Activated CD4-positive, alpha-beta memory T cell treated with anti-CD3 and anti-CD28 coated beads, Interleukin-2, amount 10 ng/mL, durations not matched to agents 7 days and 5 days (primary cell): ENCODE measurements around the gene FCER1G. TPM values are rescaled to one million over a fixed set of nuclear protein-coding genes. Genes with fewer than 3 reads are reported as not detected.

Source experiments
- CTCF ChIA-PET: fragments of 350-600 bp; sonication (Branson Sonifier 250); formaldehyde crosslinking; loops from one replicate; lab custom pipeline; 2021; ENCODE audit warnings: antibody characterized with exemption, inconsistent platforms; lab: Charles Lee
- POLR2A ChIA-PET: fragments of 350-600 bp; sonication (Branson Sonifier 250); formaldehyde crosslinking; loops from one replicate; lab custom pipeline; 2021; ENCODE audit warnings: antibody characterized with exemption; lab: Charles Lee
- DNase-seq: peaks from one replicate; pipeline ENCODE4 v3.0.0-alpha.2; 2020
- H3K27ac Mint-ChIP-seq: one replicate; pipeline ENCODE4 v1.8.0; 2021; ENCODE audit warnings: mild to moderate bottlenecking, mixed read lengths
- H3K27me3 Mint-ChIP-seq: one replicate; pipeline ENCODE4 v1.8.0; 2021; ENCODE audit warnings: mixed read lengths
- H3K36me3 Mint-ChIP-seq: one replicate; pipeline ENCODE4 v1.8.0; 2021; ENCODE audit warnings: low read depth, mixed read lengths
- H3K4me1 Mint-ChIP-seq: one replicate; pipeline ENCODE4 v1.8.0; 2021; ENCODE audit warnings: mixed read lengths
- H3K4me3 Mint-ChIP-seq: one replicate; pipeline ENCODE4 v1.8.0; 2021; ENCODE audit warnings: mild to moderate bottlenecking, mixed read lengths
- H3K9me3 Mint-ChIP-seq: one replicate; pipeline ENCODE4 v1.8.0; 2021; ENCODE audit warnings: mixed read lengths
- total RNA-seq, 2 experiments: library from RNA; stranded (reverse); gene quantifications; one replicate each; pipeline ENCODE4 v1.2.3, GENCODE V29; 2021

Gene FCER1G
- total RNA-seq, 2 experiments from 2014 or later: 1.1 to 1.3 TPM

GRCh38 chr1:161198194-161198896 is 16.8 kb upstream of the FCER1G start:
- POLR2A ChIA-PET: interaction anchor here (1.1 kb wide), 1 partner anchor 12 kb away, joined by 3 read pairs; no protein-coding TSS in a partner anchor
- H3K27ac Mint-ChIP-seq: no peak overlapping the region
- peaks cover 67% of the 10 kb centered on the region for H3K4me1 Mint-ChIP-seq
- H3K9me3 Mint-ChIP-seq: no peaks in the 10 kb centered on the region
- H3K27me3 Mint-ChIP-seq: no peaks in the 10 kb centered on the region
- no peak overlapping the region for H3K4me3 Mint-ChIP-seq
- DNase-seq: no peak
- CTCF ChIA-PET: interaction anchor here (1.1 to 1.3 kb wide), 2 partner anchors 27 to 32 kb away, joined by 3 to 4 read pairs; partner anchors contain the start of genes PPOX and TOMM40L
- H3K36me3 Mint-ChIP-seq: peaks cover 9% of the 10 kb centered on the region

- Mint-ChIP-seq H3K4me1 (peaks cover 74% of the 10 kb centered on the region), H3K36me3 (peaks cover 15% of the 10 kb centered on the region), H3K27ac (peak within 1 kb of the TSS; percentile 96), H3K4me3 (no peak within 1 kb of the TSS), H3K27me3 (no peaks in the 10 kb centered on the region), H3K9me3 (no peaks in the 10 kb centered on the region)
- ChIA-PET CTCF (interaction anchor here (1.0 to 1.3 kb wide), 3 partner anchors 27 to 183 kb away, joined by 3 to 4 read pairs (median 4); partner anchors contain the start of genes PPOX and TOMM40L), POLR2A (no interaction called here)
- DNase-seq: no peak
Measured at GRCh38 chr1:161198897-161199431, 16.1 kb upstream of the FCER1G start, which contains the start of gene ADAMTS4. Gene ADAMTS4, minus strand, starts transcription at chr1:161199054. Its CDS starts 427 bp downstream, at chr1:161198627.

GRCh38 chr1:161199506-161200139 is 15.5 kb upstream of the FCER1G start:
- H3K4me3 Mint-ChIP-seq: no peak overlapping the region
- peaks cover 22% of the 10 kb centered on the region for H3K36me3 Mint-ChIP-seq
- ChIA-PET CTCF (interaction anchor here (1.0 to 1.3 kb wide), 3 partner anchors 26 to 183 kb away, joined by 3 to 4 read pairs (median 4); partner anchors contain the start of genes PPOX and TOMM40L), POLR2A (interaction anchor here (3.5 kb wide), 1 partner anchor 131 kb away, joined by 26 read pairs; the partner anchor contains the start of gene ARHGAP30)
- H3K4me1 Mint-ChIP-seq: peaks cover 79% of the 10 kb centered on the region
- DNase-seq: no peak
- H3K27ac Mint-ChIP-seq: peak overlapping the region; percentile 96
- no peaks in the 10 kb centered on the region for H3K9me3 Mint-ChIP-seq
- no peaks in the 10 kb centered on the region for H3K27me3 Mint-ChIP-seq

GRCh38 chr1:161200421-161200991 is 14.6 kb upstream of the FCER1G start:
- Mint-ChIP-seq H3K36me3 (peaks cover 29% of the 10 kb centered on the region), H3K4me1 (peaks cover 79% of the 10 kb centered on the region), H3K9me3 (no peaks in the 10 kb centered on the region), H3K27me3 (no peaks in the 10 kb centered on the region), H3K4me3 (no peak overlapping the region), H3K27ac (peak overlapping the region; percentile 96)
- POLR2A ChIA-PET: interaction anchor here (0.5 to 5.8 kb wide), 9 partner anchors 8 to 132 kb away, joined by 3 to 91 read pairs (median 31); partner anchors contain the start of genes ARHGAP30, B4GALT3, NIT1 and PFDN2
- no peak for DNase-seq
- CTCF ChIA-PET: interaction anchor here (4.1 to 4.5 kb wide), 2 partner anchors 8 to 19 kb away, joined by 24 to 49 read pairs; no protein-coding TSS in a partner anchor

- peak overlapping the region; percentile 96 for H3K27ac Mint-ChIP-seq
- H3K4me3 Mint-ChIP-seq: peak overlapping the region; percentile 92
- no peak for DNase-seq
- H3K27me3 Mint-ChIP-seq: no peaks in the 10 kb centered on the region
- H3K36me3 Mint-ChIP-seq: peaks cover 35% of the 10 kb centered on the region
- CTCF ChIA-PET: interaction anchor here (0.6 to 5.5 kb wide), 11 partner anchors 9 to 181 kb away, joined by 3 to 101 read pairs (median 8); partner anchors contain the start of genes APOA2, F11R, SDHC and TOMM40L
- POLR2A ChIA-PET: interaction anchor here (0.6 to 5.8 kb wide), 27 partner anchors 9 to 189 kb away, joined by 3 to 91 read pairs (median 10); partner anchors contain the start of genes APOA2, ARHGAP30, B4GALT3 and NIT1
- no peaks in the 10 kb centered on the region for H3K9me3 Mint-ChIP-seq
- peaks cover 80% of the 10 kb centered on the region for H3K4me1 Mint-ChIP-seq
Measured at GRCh38 chr1:161200992-161201835, 13.9 kb upstream of the FCER1G start.

GRCh38 chr1:161201836-161202712 is 13.0 kb upstream of the FCER1G start, which contains the start of gene NDUFS2:
Gene NDUFS2, plus strand, starts transcription at chr1:161202367. Its CDS starts 19 bp downstream, at chr1:161202386.
- POLR2A ChIA-PET: interaction anchor here (0.6 to 5.8 kb wide), 33 partner anchors 9 to 198 kb away, joined by 3 to 91 read pairs (median 7); partner anchors contain the start of genes APOA2, ARHGAP30, B4GALT3 and NIT1
- H3K4me3 Mint-ChIP-seq: peak within 1 kb of the TSS; percentile 92
- H3K27ac Mint-ChIP-seq: peak within 1 kb of the TSS; percentile 96
- peaks cover 81% of the 10 kb centered on the region for H3K4me1 Mint-ChIP-seq
- CTCF ChIA-PET: interaction anchor here (0.6 to 5.5 kb wide), 18 partner anchors 9 to 238 kb away, joined by 3 to 101 read pairs (median 5); partner anchors contain the start of genes APOA2, DEDD, F11R and PPOX
- H3K36me3 Mint-ChIP-seq: peaks cover 43% of the 10 kb centered on the region
- H3K27me3 Mint-ChIP-seq: no peaks in the 10 kb centered on the region
- peak; percentile 97 for DNase-seq
- H3K9me3 Mint-ChIP-seq: no peaks in the 10 kb centered on the region

GRCh38 chr1:161206411-161207140 is 8.5 kb upstream of the FCER1G start:
- ChIA-PET POLR2A (interaction anchor here (0.9 to 2.7 kb wide), 4 partner anchors 10 to 100 kb away, joined by 3 to 11 read pairs (median 6); partner anchors contain the start of genes FCER1G and TOMM40L), CTCF (interaction anchor here (0.8 to 5.5 kb wide), 9 partner anchors 10 to 176 kb away, joined by 3 to 101 read pairs (median 4); partner anchors contain the start of genes APOA2, PPOX and TOMM40L)
- DNase-seq: no peak
- Mint-ChIP-seq H3K27ac (peak overlapping the region; percentile 4), H3K36me3 (peaks cover 72% of the 10 kb centered on the region), H3K9me3 (no peaks in the 10 kb centered on the region), H3K4me1 (peaks cover 59% of the 10 kb centered on the region), H3K4me3 (no peak overlapping the region), H3K27me3 (no peaks in the 10 kb centered on the region)

- H3K36me3 Mint-ChIP-seq: peaks cover 77% of the 10 kb centered on the region
- peaks cover 53% of the 10 kb centered on the region for H3K4me1 Mint-ChIP-seq
- H3K4me3 Mint-ChIP-seq: no peak overlapping the region
Measured at GRCh38 chr1:161207173-161207572, 7.9 kb upstream of the FCER1G start.

GRCh38 chr1:161209790-161210409 is 5.2 kb upstream of the FCER1G start:
- H3K9me3 Mint-ChIP-seq: no peaks in the 10 kb centered on the region
- H3K27ac Mint-ChIP-seq: peak overlapping the region; percentile 41
- H3K4me1 Mint-ChIP-seq: peaks cover 39% of the 10 kb centered on the region
- CTCF ChIA-PET: interaction anchor here (0.6 to 6.8 kb wide), 9 partner anchors 10 to 172 kb away, joined by 3 to 60 read pairs (median 6); partner anchors contain the start of genes APOA2, PPOX and TOMM40L
- DNase-seq: peak; percentile 75
- H3K27me3 Mint-ChIP-seq: no peaks in the 10 kb centered on the region
- H3K36me3 Mint-ChIP-seq: peaks cover 78% of the 10 kb centered on the region
- POLR2A ChIA-PET: interaction anchor here (1.2 to 2.8 kb wide), 4 partner anchors 13 to 28 kb away, joined by 5 to 8 read pairs (median 6); partner anchors contain the start of genes APOA2 and TOMM40L
- H3K4me3 Mint-ChIP-seq: no peak overlapping the region

More at GRCh38 chr1:161207173-161207572, 7.9 kb upstream of the FCER1G start:
- ChIA-PET POLR2A (interaction anchor here (2.7 kb wide), 1 partner anchor 9 kb away, joined by 11 read pairs; the partner anchor contains the start of gene FCER1G), CTCF (interaction anchor here (0.8 to 6.8 kb wide), 6 partner anchors 10 to 175 kb away, joined by 3 to 60 read pairs (median 4); partner anchors contain the start of genes PPOX and TOMM40L)
- no peaks in the 10 kb centered on the region for H3K27me3 Mint-ChIP-seq
- no peak overlapping the region for H3K27ac Mint-ChIP-seq
- H3K9me3 Mint-ChIP-seq: no peaks in the 10 kb centered on the region
- DNase-seq: no peak
